KMS-11 (cell line): ENCODE data around the gene ZNF516.

Experiments
- H2AFZ ChIP-seq: fragments of 200-600 bp; sonication (generic); 2 replicates; pipeline ENCODE4 v1.6.1; 2016; ENCODE audit warnings: antibody characterized with exemption, mixed run types, low read depth
- H3K27ac ChIP-seq: fragments of 200-600 bp; sonication (generic); 2 replicates; pipeline ENCODE4 v1.6.1; 2016; ENCODE audit warnings: mild to moderate bottlenecking, mixed run types
- H3K27me3 ChIP-seq: fragments of 200-600 bp; sonication (generic); 2 replicates; pipeline ENCODE4 v1.6.1; 2017; ENCODE audit warnings: mild to moderate bottlenecking, low read depth, mixed run types, moderate library complexity; ENCODE audit not compliant: insufficient read depth
- H3K36me3 ChIP-seq: fragments of 200-600 bp; sonication (generic); 2 replicates; pipeline ENCODE4 v1.6.1; 2017; ENCODE audit warnings: mild to moderate bottlenecking, mixed run types; ENCODE audit not compliant: insufficient read depth
- H3K4me1 ChIP-seq: fragments of 200-600 bp; sonication (generic); 2 replicates; pipeline ENCODE4 v1.6.1; 2016; ENCODE audit warnings: mild to moderate bottlenecking, low read depth, mixed run types; ENCODE audit not compliant: poor library complexity, severe bottlenecking
- H3K4me2 ChIP-seq: fragments of 200-600 bp; sonication (generic); 2 replicates; pipeline ENCODE4 v1.7.0; 2016; ENCODE audit warnings: mild to moderate bottlenecking, mixed run types
- H3K4me3 ChIP-seq: fragments of 200-600 bp; sonication (generic); IDR thresholded peaks from 2 replicates; pipeline ENCODE4 v1.6.1; 2017; ENCODE audit warnings: low read depth, low read length, mixed read lengths; ENCODE audit not compliant: insufficient read depth
- H3K79me2 ChIP-seq: fragments of 200-600 bp; sonication (generic); 2 replicates; pipeline ENCODE4 v1.6.1; 2016; ENCODE audit warnings: low read depth, mixed run types; ENCODE audit not compliant: insufficient read depth
- H3K9ac ChIP-seq: fragments of 200-600 bp; sonication (generic); 2 replicates; pipeline ENCODE4 v1.6.1; 2016; ENCODE audit warnings: mild to moderate bottlenecking, mixed run types
- H4K20me1 ChIP-seq: fragments of 200-600 bp; sonication (generic); 2 replicates; pipeline ENCODE4 v1.6.1; 2016; ENCODE audit warnings: mild to moderate bottlenecking, mixed run types; ENCODE audit not compliant: insufficient read depth
- TF ChIP-seq, protein P1 (sequence below): fragments of 200-600 bp; sonication (generic); conservative IDR thresholded peaks from 2 replicates; pipeline ENCODE4 v1.6.1; 2017; ENCODE audit warnings: low read depth, mild to moderate bottlenecking, antibody characterized with exemption, low read length, moderate library complexity, mixed read lengths

ZNF516 gene

DNA sequence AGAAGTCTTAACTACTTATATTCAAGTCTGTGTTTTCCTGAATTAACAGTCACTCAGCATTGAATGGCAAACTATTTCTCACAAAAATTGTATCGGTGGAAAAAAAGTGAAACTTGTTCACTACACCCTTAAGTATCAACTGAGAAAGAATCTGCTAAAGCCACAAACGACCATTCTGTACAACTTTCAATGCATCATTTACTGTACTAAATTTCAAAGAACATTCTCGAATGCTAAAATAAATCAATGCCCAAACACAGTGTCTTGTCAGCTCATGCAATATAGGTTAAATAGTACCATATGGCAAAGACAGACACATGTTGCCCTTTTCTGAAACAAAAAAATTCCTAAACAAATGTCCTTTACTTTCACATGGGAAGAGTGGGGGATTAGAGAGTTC, 9.0 kb downstream of the ZNF516 start:
- Histone ChIP-seq H3K4me2 (no peak overlapping the region), H3K4me3 (no peak overlapping the region), H2AFZ (no peak overlapping the region), H3K4me1 (peaks cover 22% of the 10 kb centered on the region), H3K27me3 (no peaks in the 10 kb centered on the region), H3K27ac (no peak overlapping the region), H3K79me2 (peaks cover 96% of the 10 kb centered on the region), H3K9ac (no peak overlapping the region), H3K36me3 (no peaks in the 10 kb centered on the region), H4K20me1 (peaks cover 10% of the 10 kb centered on the region; the same call in 1 of the 2 replicates)
- TF ChIP-seq, protein P1, sequence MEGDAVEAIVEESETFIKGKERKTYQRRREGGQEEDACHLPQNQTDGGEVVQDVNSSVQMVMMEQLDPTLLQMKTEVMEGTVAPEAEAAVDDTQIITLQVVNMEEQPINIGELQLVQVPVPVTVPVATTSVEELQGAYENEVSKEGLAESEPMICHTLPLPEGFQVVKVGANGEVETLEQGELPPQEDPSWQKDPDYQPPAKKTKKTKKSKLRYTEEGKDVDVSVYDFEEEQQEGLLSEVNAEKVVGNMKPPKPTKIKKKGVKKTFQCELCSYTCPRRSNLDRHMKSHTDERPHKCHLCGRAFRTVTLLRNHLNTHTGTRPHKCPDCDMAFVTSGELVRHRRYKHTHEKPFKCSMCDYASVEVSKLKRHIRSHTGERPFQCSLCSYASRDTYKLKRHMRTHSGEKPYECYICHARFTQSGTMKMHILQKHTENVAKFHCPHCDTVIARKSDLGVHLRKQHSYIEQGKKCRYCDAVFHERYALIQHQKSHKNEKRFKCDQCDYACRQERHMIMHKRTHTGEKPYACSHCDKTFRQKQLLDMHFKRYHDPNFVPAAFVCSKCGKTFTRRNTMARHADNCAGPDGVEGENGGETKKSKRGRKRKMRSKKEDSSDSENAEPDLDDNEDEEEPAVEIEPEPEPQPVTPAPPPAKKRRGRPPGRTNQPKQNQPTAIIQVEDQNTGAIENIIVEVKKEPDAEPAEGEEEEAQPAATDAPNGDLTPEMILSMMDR = no peak

DNA sequence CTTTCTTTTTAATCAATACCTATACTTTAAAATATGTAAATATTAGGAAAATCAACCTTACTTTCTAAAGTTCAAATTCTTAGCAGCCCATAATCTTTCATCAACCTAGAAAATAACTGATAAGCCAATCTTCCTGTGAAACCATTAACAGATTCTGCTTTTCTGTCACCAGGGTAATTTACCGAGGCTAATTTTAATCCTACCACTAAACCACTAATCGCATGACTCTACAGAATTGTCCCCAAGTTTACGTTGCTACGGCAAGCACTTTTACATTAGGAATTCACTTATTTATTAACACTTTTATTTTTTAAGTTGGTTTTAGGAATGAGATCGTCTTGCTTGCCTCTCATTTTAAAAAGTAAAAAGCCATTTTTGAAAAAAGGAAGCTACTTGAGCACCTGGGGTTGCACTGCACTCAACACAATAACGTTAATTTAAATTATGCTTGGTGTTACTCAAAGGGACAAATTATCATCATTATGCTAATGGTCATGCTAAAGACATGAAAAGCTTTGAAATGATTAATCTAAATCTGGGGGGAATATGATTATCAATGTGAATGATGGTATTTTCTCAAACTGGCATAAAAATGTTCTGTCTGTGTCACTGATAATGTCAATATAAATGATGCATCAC, 10.2 kb downstream of the ZNF516 start:
- Histone ChIP-seq H3K79me2 (peaks cover 91% of the 10 kb centered on the region), H2AFZ (no peak overlapping the region), H3K4me3 (no peak overlapping the region), H3K9ac (no peak overlapping the region), H4K20me1 (peaks cover 6% of the 10 kb centered on the region; the same call in 1 of the 2 replicates), H3K27me3 (no peaks in the 10 kb centered on the region), H3K4me2 (no peak overlapping the region; the same call in 1 of the 2 replicates), H3K36me3 (no peaks in the 10 kb centered on the region), H3K27ac (no peak overlapping the region), H3K4me1 (peaks cover 14% of the 10 kb centered on the region)
- TF ChIP-seq, protein P1 = no peak

DNA sequence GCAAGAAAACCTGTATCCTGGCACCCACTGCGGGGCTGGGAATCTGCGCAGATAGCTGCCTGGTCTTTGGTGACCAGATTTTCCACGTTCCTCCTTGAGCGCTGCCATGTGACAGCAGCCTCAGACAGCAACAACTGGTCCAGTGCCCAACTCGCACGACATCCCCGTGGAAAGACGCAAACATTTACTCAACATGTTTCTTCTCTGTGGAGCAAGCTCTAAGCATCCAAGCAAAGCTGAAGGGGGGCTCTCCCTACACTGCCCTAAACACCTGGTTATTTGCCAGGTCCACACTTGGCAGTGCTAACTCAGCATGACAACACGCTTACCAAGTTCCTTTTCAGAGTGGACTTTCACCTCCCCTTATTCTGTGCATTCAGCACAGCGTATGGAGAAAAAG, 11.3 kb downstream of the ZNF516 start:
- no peak overlapping the region for H2AFZ ChIP-seq
- peaks cover 6% of the 10 kb centered on the region; the same call in 1 of the 2 replicates for H4K20me1 ChIP-seq
- no peaks in the 10 kb centered on the region for H3K27me3 ChIP-seq
- TF ChIP-seq, protein P1 = no peak
- H3K4me1 ChIP-seq = peaks cover 10% of the 10 kb centered on the region
- H3K79me2 ChIP-seq = peaks cover 89% of the 10 kb centered on the region
- H3K36me3 ChIP-seq = no peaks in the 10 kb centered on the region
- no peak overlapping the region for H3K4me2 ChIP-seq
- no peak overlapping the region for H3K9ac ChIP-seq
- H3K27ac ChIP-seq = no peak overlapping the region
- no peak overlapping the region for H3K4me3 ChIP-seq

DNA sequence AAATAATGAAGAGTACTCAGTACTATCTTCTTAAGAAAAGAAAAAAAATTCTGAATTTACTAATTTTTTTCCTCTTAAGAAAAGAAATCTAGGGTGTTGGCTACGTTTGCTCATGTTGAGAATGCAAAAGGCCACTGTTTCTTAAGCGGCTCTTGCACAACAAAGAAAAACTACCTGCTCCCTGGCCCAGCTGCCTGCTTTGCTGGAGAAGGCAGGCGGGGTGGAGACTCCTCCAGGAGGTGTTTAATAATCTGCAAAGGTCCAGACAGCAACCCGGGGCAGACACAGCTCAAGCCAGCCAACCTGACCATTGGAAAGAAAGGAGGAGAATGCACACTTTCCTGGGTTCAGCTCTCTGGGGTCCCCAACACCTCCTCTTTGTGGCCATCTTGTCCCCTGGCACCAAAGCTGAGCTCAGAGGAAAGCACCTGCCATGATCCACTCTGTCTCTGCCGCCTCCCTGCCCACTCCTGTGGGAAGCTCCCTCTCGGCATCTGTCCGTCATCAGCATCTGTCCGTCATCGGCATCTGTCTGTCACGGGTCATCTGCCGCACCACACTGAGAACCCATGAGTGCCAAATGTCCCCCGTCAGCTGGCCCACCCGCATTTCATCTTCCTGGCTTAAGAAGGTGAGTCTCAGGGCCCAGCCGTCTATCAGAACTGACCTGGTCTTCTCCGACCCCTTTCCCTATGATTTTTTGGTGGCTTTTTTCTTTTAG, 11.9 kb downstream of the ZNF516 start:
- Histone ChIP-seq H3K4me2 (no peak overlapping the region), H3K79me2 (peaks cover 88% of the 10 kb centered on the region), H3K9ac (no peak overlapping the region), H4K20me1 (peaks cover 6% of the 10 kb centered on the region; the same call in 1 of the 2 replicates), H3K36me3 (no peaks in the 10 kb centered on the region), H3K4me3 (no peak overlapping the region), H3K4me1 (peaks cover 14% of the 10 kb centered on the region), H3K27ac (no peak overlapping the region), H2AFZ (no peak overlapping the region), H3K27me3 (no peaks in the 10 kb centered on the region)
- TF ChIP-seq, protein P1 = no peak
